ENCODE measurements around the gene ANKRD26. TPM values are rescaled to one million over a fixed set of nuclear protein-coding genes. Genes with fewer than 3 reads are reported as not detected.

ANKRD26 gene
- total RNA-seq, 4 donors from 2014 or later = 2.4 to 4.7 (median 3.5) TPM

DNA sequence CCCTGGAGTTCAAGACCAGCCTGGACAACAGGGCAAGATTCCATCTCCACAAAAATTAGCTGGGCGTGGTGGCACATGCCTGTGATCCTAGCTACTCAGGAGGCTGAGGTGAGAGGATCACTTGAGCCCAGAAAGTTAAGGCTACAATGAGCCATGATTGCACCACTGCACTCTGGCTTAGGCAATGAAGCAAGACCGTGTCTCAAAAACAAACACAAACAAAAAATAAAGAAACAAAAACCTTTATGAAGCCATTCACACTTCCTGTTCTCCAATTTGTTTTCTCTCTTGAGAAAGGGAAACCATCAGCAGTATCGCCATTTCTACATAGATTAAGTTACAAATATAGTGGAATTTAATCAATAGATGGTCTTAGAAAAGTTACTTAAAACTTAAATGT, 34.1 kb upstream of the ANKRD26 start:
- no peak overlapping the region for H3K4me3 ChIP-seq (ENCODE audit: low read depth, poor library complexity, severe bottlenecking)
- no peak for DNase-seq (ENCODE audit: low spot score in 2 of 2)
- no peak for TF ChIP-seq POLR2A (IDR thresholded peaks at IDR 0.05)
- TF ChIP-seq, protein P1, sequence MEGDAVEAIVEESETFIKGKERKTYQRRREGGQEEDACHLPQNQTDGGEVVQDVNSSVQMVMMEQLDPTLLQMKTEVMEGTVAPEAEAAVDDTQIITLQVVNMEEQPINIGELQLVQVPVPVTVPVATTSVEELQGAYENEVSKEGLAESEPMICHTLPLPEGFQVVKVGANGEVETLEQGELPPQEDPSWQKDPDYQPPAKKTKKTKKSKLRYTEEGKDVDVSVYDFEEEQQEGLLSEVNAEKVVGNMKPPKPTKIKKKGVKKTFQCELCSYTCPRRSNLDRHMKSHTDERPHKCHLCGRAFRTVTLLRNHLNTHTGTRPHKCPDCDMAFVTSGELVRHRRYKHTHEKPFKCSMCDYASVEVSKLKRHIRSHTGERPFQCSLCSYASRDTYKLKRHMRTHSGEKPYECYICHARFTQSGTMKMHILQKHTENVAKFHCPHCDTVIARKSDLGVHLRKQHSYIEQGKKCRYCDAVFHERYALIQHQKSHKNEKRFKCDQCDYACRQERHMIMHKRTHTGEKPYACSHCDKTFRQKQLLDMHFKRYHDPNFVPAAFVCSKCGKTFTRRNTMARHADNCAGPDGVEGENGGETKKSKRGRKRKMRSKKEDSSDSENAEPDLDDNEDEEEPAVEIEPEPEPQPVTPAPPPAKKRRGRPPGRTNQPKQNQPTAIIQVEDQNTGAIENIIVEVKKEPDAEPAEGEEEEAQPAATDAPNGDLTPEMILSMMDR (IDR thresholded peaks at IDR 0.05) = no peak
- 89 to 92% methylated on average over 3 of the region's 3 CpGs for whole genome bisulfite sequencing, 2 donors
- intact Hi-C loops (cut with DNase I; ENCODE audit: low total_unique reads) = no loop called here

DNA sequence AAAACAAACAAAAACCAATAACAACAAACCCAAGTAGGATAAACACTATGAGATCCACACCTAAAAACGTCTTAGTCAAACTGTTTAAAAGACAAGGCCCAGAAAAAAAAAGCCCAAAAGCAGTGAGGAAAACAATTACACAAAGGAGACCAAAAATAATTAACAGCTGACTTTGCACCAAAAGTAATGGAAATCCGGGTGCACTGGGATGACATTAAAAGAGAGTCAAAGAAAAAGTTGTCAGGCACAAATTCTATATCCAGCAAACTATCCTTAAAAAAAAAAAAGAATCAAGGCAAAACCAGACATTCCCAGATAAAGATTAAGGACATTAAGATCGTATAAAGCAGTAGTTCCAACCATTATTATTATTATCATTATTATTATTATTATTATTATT, 7.9 kb upstream of the ANKRD26 start:
- TF ChIP-seq, protein P1 (IDR thresholded peaks at IDR 0.05) = no peak
- WGBS, 2 donors = 97% methylated on average over 3 of the region's 3 CpGs
- no peak for DNase-seq (ENCODE audit: low spot score in 2 of 2)
- H3K4me3 ChIP-seq (ENCODE audit: low read depth, poor library complexity, severe bottlenecking) = no peak overlapping the region
- intact Hi-C loops (cut with DNase I; ENCODE audit: low total_unique reads) = no loop called here

- WGBS, 2 donors = 79 to 87% methylated on average over 5 of the region's 5 CpGs
These were observed 4.6 kb upstream of the ANKRD26 start for GRCh38 chr10:27104919-27105318.

GRCh38 chr10:27100813-27101347, 586 bp upstream of the ANKRD26 start:
- 47 to 49% methylated on average over 14 of the region's 14 CpGs for WGBS, 2 donors
- DNase-seq (ENCODE audit: low spot score in 2 of 2) = no peak
- intact Hi-C loops (cut with DNase I; ENCODE audit: low total_unique reads) = no loop called here
- H3K4me3 ChIP-seq (ENCODE audit: low read depth, poor library complexity, severe bottlenecking) = peak overlapping the region; percentile 51
- TF ChIP-seq, protein P1 (IDR thresholded peaks at IDR 0.05) = no peak
- TF ChIP-seq POLR2A (IDR thresholded peaks at IDR 0.05) = no peak

More at GRCh38 chr10:27104919-27105318, 4.6 kb upstream of the ANKRD26 start:
- intact Hi-C loops (cut with DNase I; ENCODE audit: low total_unique reads) = no loop called here
- no peak overlapping the region for H3K4me3 ChIP-seq (ENCODE audit: low read depth, poor library complexity, severe bottlenecking)
- TF ChIP-seq, protein P1 (IDR thresholded peaks at IDR 0.05) = no peak
- DNase-seq (ENCODE audit: low spot score in 2 of 2) = no peak

- DNase-seq (ENCODE audit: low spot score in 2 of 2) = no peak
- peak overlapping the region; percentile 51 for H3K4me3 ChIP-seq (ENCODE audit: low read depth, poor library complexity, severe bottlenecking)
- TF ChIP-seq POLR2A (IDR thresholded peaks at IDR 0.05) = no peak
- TF ChIP-seq, protein P1 (IDR thresholded peaks at IDR 0.05) = no peak
- WGBS, 2 donors = 36 to 37% methylated on average over 11 of the region's 11 CpGs
- intact Hi-C loops (cut with DNase I; ENCODE audit: low total_unique reads) = no loop called here
These were observed 846 bp downstream of the ANKRD26 start for GRCh38 chr10:27099448-27099847.

Measured in lower leg skin (tissue), 4 donors.